HT-29 (cell line): ENCODE data around the gene PSMD9. TPM values are rescaled to one million over a fixed set of nuclear protein-coding genes. Genes with fewer than 3 reads are reported as not detected.
A peak's percentile ranks its signal among the peaks of the same experiment; 100 is the strongest.
"Not testable (repeated sequence)": the region's sequence is repeated elsewhere in the genome, so short reads cannot be mapped to it uniquely, and the experiment has no call there.

Experiments used
- DNase-seq: peaks from one replicate; pipeline ENCODE4 v3.0.0-alpha.2; 2015; ENCODE audit warnings: low spot score
- total RNA-seq: library from RNA; depleted of rRNA; stranded (reverse); fragments of >200 nt; shearing (Covaris generic); gene quantifications from 2 replicates; pipeline ENCODE4 v1.2.3, GENCODE V29; 2014; rRNA removed

The PSMD9 gene, protein sequence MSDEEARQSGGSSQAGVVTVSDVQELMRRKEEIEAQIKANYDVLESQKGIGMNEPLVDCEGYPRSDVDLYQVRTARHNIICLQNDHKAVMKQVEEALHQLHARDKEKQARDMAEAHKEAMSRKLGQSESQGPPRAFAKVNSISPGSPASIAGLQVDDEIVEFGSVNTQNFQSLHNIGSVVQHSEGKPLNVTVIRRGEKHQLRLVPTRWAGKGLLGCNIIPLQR
- 116 and 129 TPM in 2 replicates for total RNA-seq

- peak; percentile 98 for DNase-seq
Observed at GRCh38 chr12:121888478-121889273, at the start of gene PSMD9. Gene PSMD9, plus strand, starts transcription at chr12:121888790. Its CDS starts 67 bp downstream, at chr12:121888857.

DNA sequence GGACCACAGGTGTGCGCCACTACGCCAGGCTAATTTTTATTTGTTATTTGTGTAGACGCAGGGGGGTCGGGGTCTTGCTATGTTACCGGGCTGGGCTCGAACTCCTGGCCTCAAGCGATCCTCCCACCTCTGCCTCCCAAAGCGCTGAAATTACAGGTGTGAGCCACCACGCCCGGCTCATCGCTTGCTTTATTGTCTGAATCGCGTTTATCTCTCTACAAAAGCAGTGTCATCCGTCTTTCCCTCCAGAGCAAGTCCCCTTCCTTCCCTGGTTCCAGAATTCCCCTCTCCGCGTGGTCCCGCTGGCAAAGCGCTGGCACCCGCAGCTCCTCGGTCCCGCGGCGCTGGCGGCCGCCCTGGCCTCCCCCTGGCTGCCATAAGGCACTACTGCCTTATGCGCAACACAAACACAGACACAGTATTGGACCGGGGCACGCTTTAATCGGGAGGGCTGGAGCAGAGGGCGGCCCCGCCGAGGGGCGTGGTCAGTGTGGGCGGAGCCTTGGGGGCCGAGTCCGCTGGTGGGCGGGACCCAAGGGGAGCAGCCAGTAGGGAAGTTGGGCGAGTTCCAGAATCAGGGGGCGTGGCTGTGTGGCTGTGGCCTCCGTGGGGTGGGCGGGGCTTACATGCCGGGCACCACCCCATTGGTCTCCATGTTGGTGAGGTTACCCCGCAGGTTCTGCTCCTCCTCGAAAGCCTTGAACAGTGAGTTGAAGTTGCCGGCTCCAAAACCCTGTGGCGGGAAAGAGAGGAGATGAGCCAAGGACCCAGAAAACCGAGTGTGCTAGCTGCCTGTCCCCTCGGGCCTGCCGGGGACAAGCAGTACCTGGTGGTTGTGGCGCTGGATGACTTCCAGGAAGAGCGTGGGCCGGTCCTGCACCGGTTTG lies 49.2 kb upstream of the PSMD9 start:
- peak; percentile 99 for DNase-seq

DNA sequence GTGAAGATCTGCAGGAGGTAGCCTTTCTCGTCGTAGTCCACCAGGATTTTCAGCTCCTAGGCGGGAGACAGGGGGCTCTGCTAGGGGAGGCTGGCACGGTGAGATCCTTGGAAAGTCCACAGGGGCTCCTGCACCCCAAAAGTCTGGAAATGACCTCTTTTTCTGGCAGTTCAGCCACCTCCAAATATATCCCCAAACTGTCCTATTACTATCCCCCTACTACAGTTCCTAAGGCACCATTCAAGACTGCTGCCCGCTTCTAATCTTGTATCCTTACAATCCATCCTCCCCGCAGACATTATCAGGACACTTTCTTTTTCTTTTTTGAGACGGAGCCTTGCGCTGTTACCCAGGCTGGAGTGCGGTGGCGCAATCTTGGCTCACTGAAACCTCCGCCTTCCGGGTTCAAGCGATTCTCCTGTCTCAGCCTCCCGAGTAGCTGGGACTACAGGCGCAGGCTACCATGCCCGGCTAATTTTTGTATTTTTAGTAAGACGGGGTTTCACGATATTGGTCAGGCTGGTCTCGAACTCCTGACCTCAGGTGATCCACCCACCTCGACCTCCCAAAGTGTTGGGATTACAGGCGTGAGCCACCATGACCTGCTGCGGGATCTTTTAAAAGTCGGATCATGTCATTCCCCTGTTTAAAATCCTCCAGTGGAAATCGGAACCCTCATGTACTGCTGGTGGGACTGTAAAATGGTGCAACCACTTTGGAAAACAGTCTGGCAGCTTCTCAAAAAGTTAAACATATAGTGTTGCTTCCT lies 48.4 kb upstream of the PSMD9 start:
- no peak for DNase-seq

GRCh38 chr12:121843236-121843982 lies 45.2 kb upstream of the PSMD9 start:
- DNase-seq: no peak

- DNase-seq: no peak
Observed at GRCh38 chr12:121845701-121846100, 42.9 kb upstream of the PSMD9 start.

- DNase-seq: no peak
Observed at GRCh38 chr12:121849211-121849610, 39.4 kb upstream of the PSMD9 start.

GRCh38 chr12:121849665-121850064 lies 38.9 kb upstream of the PSMD9 start:
- DNase-seq: no peak

GRCh38 chr12:121852392-121852791 lies 36.2 kb upstream of the PSMD9 start:
- not testable (repeated sequence) for DNase-seq

GRCh38 chr12:121857322-121858246 lies 31.0 kb upstream of the PSMD9 start:
- DNase-seq: no peak

GRCh38 chr12:121858318-121858661 lies 30.3 kb upstream of the PSMD9 start:
- no peak for DNase-seq

- no peak for DNase-seq
Observed at GRCh38 chr12:121858662-121859572, 29.7 kb upstream of the PSMD9 start, which contains the start of gene HPD. Gene HPD, minus strand, starts transcription at chr12:121858859. Its CDS starts 36 bp downstream, at chr12:121858823.

DNA sequence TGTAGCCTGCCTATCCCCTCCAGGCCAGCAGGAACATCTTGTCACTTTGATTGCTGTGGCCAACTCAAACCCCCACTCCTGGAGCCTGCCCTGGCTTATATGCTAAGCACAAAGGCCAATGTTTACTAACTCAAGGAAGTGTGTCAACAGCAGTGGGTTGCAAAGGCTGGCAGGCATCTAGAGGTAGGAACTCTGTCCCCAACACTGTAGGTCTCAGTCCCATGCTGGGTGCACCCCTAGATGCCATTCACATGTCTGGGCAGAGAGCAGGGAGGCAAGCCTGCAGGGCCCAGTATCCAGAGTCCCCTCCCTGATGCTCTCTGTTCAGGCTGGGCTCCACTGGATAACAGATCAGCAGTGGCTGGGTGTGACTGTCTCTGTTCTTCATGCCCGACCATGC lies 28.3 kb upstream of the PSMD9 start:
- DNase-seq: no peak

DNA sequence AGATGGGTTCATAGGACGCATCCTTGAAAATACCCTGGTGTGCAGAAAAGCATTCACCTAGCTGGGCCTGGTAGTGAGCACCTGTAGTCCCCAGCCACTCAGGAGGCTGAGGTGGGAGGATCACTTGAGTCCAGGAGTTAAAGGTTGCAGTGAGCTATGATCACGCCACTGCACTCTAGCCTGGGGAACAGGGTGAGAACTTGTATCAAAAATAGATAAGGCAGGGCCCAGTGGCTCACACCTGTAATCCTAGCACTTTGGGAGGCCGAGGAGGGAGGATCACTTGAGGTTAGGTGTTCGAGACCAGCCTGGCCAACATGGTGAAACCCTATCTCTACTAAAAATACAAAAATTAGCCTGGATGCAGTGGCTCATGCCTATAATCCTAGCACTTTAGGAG lies 27.9 kb upstream of the PSMD9 start:
- not testable (repeated sequence) for DNase-seq

- DNase-seq: no peak
Observed at GRCh38 chr12:121861636-121862254, 26.8 kb upstream of the PSMD9 start.

DNA sequence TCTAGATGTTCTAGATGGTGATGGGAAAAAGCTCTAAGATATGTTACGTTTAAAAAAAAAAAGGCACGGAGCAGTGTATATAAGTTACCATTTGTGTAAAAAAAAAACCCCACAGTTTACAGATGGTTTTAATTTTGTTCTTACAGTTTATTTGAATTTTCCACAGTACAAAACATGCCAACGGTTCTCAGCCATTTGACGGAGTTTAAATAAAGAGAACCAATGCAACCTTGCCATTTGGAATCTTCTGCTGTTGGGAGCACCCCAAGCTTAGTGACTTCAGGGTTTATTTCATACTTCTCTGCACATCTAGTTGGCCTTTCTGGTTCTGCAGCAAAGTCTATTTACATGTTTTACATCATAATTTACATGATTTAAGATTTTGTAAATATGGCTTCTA lies 22.3 kb upstream of the PSMD9 start:
- DNase-seq: no peak

- not testable (repeated sequence) for DNase-seq
Observed at GRCh38 chr12:121869229-121869628, 19.4 kb upstream of the PSMD9 start.

GRCh38 chr12:121871467-121871866 lies 17.1 kb upstream of the PSMD9 start:
- DNase-seq: no peak
